Measurements from ENCODE around the gene TENT5C.

The TENT5C gene

DNA sequence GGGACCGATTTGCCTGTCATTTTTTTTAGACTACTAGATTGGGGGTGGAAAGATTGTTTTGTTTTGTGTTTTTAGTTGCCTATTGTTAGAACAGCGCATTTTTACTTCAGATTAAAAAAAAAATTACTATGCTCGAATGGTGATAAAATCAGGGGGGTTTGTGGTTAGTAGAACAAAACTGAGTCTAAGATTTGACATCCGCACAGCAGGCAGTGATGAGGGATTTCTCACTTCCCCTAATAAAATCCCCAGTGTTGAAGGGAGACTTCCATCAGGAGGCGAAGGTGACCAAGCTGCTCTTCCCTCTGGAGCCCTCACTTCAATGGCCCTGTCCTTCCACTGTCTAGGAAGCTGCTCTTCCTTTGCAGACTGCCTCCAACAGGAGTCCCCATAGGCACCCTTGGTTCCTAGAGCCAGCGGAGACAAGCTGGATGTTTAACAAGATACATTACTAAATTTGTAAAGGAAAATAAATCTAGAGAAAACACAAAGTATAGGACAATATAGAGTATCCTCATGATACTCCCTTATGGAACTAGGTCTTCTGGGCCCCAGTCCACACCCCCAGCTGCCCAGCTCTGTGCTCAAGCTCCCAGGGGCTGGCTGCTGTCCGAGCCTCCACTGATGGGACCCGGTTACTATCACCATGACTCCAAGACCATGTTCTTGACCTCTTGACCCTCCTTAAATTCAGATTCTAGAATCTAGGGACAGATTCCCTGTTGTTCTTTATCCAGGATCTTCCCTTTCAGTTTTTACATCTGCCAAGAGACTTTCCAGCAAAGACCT is 31.0 kb downstream of the TENT5C start:
- DNase-seq, result no peak

DNA sequence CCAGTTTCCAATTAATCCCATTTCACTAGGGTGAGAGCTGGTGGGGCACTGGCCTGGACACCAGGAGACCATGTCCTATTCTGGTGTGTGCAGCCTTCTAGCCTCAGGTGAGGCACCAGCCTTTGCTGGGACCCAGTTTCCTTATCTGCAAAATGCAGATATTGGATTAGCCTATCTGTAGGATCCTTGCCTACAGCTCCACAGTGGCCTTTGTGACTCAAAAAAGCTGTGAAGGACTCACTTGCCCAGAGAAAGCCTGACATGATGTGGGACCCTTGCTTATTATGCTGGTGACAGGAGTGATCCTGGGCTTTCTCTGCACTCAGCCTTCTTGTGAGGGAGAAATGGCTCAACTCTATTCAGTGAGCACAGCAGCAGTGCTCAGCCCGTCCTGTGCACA is 32.3 kb downstream of the TENT5C start:
- no peak for DNase-seq

DNA sequence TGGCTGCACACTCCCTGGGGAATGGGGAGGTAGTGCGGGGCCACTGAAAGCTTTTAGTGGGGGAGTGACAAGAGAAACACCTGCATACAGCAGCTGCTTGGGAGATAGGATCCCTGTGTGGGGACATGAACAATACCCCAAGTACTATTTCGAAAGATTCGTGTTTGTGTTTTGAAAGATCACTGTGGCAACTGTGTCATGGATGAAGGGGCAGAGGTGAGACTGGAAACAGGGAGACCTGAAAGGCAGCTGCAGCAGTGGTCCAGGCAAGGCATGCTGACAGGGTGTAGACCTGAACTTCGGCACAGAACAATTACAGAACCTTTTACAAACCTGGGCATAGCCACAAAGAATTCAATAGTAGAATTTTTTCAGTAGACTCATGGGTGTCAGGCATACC is 32.9 kb downstream of the TENT5C start:
- no peak for DNase-seq

DNA sequence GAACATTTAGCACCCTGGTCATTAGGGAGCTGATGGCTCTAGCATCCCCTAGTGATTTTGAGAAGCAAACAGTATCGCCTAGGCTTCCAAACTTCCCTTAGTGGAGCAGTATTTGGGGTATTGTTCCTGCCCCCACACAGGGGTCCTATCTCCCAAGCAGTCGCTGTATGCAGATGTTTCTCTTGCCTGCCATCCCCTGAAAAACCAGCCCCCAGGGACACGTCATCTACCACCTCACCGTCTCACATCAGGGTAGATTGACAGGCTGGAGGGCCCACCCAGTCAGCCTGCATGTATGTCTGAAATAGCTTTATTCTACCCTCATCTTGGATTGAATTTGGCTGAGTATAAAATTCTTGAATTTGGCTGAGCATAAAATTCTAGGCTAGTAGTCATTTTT is 33.9 kb downstream of the TENT5C start:
- DNase-seq, result no peak

DNA sequence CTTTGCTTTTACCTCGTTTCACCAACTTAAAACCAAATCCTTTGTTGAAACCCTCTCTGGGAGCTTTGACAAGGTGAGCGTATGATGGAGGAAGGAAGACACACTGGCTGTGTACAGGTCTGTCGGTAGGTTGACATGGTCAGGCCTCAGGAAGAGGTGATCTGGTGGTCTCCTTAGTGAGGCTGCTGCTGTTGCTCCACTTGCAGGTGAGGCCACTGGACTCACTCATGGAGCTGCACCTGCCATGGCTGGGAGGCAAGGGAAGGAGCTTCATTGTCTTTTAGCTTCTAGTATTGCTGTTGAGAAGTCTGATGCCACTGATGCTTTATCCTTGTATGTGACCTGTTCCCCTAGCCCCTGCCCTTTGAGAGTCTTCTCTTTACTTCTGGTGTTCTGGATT is 35.7 kb downstream of the TENT5C start:
- no peak for DNase-seq

DNA sequence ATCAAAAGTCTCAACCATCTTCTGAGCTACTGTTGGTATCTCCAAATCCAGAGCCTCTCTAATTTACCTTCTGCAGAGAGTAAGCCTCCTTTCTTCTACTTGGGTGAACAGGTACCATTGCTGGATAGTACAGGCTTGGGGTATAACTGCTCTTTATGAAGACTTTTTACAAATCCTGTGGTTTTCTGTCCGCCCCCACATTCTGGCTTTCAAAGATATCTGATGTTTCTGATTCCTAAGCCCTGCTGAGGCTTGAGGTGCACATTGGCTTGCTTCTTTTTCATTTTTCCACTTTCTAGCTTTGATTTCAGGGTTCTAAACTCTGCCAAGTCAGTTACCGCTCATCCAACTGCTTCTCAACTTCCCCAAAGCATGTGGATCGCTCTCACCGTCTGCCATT is 37.1 kb downstream of the TENT5C start:
- DNase-seq, result no peak

DNA sequence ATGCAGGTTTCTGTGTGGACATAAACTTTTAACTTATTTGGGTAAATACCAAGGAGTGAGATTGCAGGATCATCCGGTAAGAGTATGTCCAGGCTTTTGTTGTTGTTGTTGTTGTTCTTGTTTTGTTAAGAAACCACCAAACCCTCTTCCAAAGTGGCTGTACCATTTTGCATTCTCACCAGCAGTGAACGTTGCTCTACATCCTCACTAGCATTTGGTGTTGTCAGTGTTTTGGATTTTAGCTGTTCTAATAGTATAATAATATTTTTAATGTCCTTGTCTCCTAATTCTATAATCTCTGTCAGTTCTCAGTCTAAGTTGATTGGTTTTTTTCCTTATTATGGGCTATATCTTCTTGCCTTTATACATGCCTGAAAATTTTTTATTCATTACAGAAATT is 37.8 kb downstream of the TENT5C start:
- DNase-seq, result no peak

DNA sequence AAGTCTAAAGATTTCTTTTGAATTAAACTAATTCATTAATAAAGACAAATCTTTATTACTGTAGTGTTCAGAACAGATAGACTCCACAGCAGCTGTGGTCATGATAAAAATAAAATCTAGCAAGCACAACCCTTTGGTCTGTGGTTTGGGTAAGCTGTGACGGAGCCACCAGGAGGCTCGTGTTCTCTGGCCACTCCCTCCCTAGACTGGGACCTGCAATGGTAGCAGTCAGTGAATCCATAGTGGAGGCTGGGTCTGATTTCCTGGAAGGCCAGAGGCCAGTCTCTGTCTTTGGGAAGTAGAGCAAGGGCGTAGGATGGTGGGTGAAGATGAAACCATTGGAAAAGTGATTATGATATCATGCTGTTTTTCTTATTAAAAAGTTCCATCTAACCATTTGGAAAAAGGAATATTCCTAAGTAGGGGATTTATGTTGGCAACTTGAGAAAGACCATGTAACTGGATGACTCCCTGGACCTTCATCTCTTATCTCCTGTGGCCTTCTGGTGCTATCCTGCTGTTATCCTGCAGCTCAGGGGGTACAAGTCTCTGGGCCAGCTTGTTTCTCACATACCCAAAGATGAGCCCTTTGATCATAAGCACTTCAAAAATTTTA is 39.0 kb downstream of the TENT5C start:
- DNase-seq, result no peak

DNA sequence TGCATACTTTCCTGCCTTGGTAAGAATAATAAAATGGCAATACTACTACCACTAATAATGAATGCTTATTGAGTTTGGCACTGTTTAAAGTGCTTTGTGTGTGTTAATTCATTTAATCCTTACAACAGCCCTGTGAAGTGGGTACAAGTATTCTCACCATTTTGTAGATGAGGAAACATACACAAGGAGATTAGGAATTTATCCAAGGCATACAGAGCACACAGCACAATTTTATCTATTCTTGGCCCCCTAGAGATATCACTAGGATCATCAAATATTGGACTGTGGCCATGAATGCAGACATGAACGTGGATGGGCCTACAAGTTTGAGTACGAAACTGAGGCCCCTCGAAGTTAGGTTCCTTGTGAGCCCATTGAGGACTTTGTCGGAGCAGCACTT is 39.5 kb downstream of the TENT5C start:
- no peak for DNase-seq

DNA sequence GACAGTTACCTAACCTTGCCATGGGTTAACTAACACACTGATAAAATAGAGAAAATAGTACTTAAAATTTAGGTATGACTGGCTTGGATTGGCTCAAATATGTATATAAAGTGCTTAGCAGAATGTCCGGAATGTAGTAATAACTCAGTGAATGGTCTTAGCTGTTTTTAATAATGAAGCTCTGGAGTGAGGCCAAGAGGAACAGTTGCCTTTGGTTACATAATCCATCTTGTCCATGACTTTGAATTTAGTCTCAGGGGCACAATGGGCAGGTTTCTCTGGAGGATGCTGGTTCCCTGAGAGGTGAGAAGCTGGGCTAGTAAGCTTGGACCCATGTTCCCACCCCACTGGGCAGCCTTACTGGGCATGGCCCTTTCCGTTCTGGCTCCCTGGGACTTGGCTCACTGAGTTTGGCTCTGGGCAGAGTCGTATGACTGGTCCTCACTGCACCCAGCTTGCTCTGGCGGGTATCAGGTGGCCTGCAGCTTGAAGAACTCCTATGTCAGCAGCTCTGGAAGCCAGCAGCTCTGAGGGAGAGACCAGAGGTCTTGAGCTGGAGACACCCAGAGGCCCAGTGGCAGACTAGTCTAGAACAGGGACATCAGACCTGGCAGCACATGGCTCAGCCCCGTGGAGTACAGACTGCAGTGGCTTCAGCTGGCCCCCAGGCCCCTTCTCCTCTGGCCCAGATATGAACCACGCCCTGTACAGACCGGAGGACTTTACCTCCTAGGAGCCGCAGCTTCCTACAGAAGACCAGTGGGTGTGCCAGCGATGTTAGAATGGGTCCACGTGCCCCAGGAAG is 40.4 kb downstream of the TENT5C start:
- no peak for DNase-seq

DNA sequence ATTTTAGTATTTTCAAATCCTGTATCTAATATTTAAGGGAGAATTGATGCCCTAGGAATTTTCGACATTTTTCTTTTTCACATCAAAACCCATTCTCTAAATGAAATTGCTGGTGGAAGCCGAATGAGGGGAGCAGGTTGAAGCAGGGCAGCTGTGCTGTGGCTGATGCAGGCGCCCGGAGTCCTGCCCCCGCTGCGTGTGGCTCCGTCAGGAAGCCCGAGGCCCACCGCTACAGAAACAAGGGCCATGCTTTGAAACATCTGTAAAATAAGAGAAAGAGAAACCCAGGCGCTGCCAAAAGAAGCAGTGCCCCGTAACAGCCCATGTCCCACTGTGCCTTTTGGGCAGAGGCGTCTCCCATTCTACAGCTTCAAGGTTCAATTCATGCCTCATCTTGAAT is 41.1 kb downstream of the TENT5C start:
- DNase-seq, result no peak

DNA sequence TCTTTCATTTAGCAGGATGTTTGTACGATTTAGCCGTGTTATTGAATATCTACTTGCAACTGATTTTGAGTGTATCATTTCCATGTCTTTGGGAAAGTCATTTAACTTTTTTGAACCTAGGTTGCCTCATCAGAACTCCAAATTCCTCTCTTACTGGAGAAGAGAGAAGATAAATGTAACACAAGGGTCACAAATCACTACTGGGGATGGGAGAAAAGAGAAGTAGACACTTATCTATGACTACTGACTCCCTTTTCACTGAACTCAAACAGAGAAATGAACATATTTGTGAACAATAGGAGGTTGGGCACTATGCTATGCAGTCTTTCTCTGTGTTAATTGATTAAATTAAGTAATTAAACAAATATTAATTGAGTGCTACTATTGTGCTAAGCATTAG is 42.2 kb downstream of the TENT5C start:
- no peak for DNase-seq

DNA sequence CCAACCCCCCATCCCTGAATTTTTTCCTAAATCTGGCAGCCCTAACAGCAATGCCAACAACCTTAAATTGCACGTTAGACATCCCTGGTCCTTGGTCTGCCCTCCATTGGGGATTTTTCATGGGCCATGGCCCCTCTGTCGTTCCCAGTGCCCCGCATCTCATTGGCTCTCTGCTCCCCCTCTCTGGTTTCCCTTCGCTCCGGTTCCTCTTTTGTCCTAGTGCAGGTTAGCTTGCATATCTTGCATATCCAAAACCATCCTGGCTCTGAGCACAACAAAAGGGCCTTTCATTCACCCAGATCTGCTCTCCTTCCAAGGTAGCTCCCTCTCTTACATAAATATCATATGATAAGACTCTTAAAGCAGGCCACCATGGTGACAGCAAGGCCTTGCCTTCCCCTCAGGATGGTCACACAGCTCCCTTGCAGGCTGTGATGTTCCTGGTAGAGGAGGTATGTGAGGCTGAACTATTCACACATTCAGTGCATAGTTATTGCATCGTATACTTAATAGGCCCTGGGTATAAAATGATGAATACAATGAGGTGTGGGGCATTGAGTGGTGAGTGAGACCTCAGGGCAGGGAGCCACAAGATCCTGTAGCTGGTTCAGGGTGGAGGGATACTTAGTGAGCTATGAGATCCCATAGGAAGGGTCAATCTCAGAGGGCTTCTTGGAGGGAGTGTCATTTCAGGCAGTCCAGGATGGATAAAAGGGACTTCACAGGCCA is 45.2 kb downstream of the TENT5C start:
- DNase-seq, result no peak

DNA sequence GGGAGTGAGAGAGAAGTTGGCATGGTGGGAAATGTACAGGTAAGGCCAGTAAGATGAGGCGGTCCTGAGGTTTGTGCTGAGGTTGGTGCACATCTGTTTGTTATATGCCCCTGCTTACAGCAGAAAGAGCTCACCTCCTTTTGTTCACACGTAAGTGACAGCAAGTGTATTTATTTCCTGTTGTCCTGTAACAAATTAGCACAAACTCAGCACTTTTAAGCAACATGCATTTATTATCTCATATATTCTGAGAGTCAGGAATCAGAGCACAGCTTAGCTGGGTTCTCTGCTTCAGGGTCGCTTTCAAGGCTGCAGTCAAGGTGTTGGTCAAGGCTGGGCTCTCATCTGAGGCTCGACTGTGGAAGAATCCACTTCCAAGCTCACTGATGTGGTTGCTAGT is 45.8 kb downstream of the TENT5C start:
- no peak for DNase-seq

DNA sequence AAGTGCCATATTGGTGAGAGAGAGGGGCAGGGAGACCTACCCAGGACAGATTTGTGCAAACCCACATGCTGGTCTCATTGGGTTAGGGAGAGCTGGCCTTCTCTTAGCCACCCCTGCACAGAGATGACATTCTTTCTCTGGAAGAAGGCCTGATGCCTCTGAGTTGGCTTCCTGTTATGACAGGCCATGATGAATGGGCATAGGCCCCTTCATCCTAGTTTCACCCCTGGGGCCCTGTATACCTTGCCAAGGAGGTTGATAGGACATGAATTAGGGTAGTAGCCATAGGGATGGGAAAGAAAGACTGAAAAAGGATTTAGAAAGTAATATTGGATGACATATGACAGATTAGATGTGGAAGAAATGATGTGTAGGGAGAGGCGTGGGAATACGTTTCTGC is 46.6 kb downstream of the TENT5C start:
- DNase-seq, result no peak

DNA sequence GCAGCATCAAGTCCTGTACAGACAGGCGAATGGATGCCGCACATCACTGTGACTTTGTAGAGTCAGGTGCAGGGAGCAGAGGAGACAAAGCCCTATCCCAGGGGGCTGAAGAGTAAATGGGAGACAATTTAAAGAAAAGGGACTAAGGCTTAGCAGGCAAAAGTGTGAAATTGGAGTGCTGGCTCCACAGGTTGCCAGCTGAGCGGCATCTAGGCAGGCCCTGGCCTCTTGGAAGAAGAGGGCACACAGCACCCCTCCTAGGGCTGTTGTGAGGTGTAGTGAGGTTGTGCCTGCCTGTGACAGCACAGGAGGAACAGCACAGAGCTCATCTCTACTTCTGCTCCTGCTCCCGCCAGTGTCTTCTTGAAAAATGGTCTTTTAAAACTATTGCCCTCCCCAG is 47.3 kb downstream of the TENT5C start:
- DNase-seq, result no peak

DNA sequence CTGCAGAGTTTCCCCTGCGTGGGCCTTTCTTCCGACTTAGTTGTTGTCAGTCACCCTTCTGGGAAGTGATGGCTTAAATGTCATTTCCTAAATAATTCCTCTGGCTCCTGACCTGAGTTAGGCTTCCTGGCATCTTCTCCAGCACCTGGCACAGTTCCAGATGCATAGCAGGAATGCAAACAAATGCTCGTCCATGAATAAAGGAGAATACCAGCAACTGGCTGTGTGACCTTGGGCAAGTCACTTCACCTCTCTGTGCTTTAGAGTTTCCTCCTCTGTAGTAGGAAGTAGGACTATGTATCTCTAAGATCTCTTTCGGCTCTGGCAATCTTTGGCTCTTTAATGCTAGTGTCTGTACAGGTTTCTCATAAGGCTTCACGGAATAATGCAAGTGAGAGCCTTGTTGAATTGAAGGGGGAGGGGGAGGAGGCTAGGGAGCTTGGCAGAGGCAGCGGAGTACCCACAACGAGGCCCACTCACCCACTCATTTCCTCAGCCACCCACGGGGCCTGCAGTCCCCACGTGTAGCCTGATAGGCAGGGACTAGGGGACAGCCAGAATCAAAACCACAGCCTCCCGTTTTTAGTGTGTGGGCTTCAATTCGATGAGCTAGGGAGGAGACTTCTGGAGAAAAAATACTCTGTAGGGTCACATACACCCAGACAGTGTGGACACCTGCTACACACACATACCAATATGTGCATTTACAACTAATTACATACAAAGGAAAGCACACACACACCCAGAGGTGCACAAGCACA is 48.1 kb downstream of the TENT5C start:
- DNase-seq, result no peak

DNA sequence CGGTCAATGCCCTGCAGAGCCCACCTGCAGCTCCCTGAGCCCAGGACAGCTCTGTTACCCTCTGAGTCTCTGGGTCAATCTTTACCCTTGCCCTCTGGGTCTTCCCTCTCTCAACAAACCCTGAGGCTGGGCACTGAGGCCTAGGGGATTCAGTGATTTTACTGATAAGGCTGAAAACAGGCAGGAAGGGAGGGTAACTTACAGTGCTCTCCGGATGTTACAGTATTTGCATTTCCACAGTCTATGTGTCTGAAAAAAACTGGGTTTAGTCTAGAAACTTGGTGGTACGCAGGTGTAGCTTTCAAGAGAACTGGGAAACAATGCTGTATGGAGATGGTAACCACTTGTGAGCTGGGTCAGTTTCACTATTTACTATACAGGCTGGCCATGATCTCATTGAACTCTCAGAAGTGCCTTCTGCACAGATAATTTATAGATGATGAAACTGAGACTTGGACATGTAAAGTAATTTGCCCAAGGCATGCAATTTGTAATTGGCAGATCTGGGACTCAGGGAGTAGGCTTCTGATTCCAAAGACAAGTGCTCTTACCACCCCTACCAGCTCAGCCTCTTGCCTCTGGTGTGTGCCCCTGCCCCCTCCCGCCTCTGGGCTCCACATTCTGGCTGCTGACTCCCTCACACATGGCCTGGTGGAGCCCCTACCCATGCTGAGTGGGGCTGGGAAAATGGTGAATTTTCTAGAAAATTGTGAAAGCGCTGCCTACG is 48.8 kb downstream of the TENT5C start:
- DNase-seq, result peak; percentile 32

DNA sequence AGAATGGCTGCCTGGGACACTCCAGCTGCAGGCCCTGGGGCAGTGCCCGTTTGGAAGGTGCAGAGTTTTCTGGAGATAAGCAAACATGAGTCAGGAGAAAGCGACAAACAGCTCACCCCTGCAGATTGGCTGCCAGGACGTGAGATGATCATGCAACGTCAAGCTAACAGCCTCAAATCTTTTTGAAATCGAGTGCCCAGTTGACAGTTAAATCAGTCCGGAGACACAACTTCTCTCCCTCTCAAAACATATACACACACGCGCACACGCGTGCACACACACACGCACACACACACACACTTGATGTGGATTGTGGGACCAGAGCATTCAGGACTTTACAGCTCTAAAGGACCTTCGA is 49.4 kb downstream of the TENT5C start:
- no peak for DNase-seq

DNA sequence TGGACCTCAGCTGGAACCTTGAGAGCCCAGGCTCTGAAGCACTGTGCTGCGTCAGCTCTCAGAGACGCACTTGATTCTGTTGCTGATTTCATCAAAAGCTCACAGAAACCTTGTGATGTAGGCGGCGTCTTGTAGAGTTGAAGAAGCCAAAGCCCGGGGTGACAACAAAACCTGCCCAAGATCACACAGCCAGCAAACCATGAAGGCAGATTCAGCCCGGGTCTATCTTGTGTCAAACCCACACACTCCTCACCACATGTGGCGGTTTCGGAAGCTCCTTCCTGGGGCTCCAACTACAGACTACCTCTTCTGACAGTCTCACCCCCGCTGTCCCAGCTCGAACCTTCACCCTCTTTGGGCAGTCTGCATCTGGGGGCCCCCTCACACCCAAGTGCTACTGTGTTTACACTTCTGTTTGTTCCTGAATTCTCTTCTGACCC is 50.4 kb downstream of the TENT5C start:
- no peak for DNase-seq

DNA sequence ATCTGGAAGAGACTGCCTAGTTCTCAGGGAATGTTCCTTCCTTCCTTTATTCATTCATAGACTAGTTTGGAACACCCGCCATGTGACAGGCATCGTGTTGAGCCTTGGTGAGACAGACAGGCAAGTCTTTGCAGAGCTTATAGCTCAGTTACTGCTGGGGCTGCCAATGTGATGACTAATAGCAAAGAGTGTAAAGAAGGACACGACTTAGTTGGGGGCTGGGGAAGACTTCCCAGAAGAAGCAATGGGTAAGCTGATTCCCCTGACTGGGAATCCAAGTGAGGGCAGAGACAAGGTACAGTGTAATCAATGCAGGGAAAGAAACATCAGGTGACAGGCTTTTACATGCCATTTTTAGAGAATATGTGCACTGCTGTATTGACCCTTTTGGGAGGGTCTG is 51.2 kb downstream of the TENT5C start:
- no peak for DNase-seq
